GM21786 (cell line): ENCODE data around the gene TSSK3.
"Not testable (repeated sequence)": the region's sequence is repeated elsewhere in the genome, so short reads cannot be mapped to it uniquely, and the experiment has no call there.

Experiments
- ATAC-seq: cut with Tn5 transposase; IDR thresholded peaks from one replicate; pipeline ENCODE4 v1.9.1; 2021; ENCODE audit not compliant: unreplicated experiment

TSSK3 gene

DNA sequence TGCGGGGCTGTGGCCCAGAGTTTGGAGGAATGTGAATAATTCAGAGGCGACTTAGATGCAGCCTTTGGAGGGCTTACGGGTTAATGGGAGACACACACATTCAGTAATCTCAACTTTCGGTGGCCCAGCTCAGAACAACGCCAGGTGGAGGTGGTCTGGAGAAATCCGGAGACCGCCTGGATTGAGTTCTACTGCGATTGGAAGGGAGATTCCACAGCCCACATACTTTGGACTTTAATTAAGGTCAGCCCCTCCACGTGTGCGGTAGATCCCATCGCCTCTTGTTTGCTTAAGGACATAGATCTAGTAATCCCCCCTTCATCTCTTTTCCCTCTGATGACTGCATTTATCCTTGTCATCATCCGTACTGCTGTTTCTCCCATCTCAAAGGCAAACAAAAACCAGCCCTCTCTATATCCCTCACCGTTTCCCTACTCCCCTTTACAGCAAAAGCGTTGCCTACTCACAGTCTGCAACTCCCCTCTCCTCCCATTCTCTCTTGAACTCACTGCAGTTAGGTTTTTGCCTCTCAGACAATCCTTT lies 32.6 kb downstream of the TSSK3 start:
- ATAC-seq, result no peak

DNA sequence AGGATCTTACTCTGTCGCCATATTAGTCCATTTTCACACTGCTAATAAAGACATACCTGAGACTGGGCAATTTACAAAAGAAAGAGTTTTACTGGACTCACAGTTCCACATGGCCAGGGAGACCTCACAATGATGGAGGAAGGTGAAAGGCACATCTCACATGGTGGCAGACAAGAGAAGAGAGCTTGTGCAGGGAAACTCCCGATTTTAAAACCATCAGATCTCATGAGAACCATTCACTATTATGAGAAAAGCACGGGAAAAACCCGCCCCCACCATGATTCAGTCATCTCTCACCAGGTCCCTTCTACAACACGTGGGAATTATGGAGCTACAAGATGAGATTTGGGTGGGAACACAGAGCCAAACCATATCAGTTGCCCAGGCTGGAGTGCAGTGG lies 34.2 kb downstream of the TSSK3 start:
- not testable (repeated sequence) for ATAC-seq

DNA sequence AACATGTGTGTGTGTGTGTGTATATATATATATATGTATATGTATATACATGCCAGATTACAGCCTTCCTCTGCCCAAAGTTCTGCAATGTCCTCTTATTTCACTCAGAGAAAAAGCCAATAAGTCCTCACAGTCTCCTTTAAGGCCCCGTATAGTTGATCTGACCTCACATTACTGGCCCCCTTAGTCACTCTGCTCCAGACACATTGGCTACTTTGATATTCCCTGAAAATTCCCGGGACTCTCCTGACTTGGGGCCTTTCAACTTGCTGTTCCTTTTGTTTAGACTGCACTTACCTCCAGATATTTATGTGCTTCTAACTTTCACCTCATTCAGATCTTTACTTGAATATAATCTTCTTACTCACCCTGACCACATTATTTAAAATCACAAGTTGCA lies 36.1 kb downstream of the TSSK3 start:
- ATAC-seq, result no peak

DNA sequence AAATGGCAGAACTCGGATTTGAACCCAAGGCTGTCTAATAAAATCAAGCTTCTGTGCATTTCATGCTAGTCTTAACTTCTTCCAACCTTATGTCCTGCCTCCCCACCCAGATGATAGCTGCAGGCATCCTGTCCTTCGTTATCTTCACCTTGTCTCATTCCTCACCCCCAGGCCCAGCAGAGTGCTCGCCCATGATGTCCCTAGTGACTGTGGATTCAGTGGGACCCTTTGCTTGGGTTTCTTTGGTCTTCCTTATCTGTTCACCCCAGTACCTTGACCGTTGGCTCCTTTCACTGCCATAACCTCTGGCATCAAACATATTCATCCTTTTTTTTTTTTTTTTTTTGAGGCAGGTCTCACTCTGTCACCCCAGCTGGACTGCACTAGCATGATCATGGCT lies 37.5 kb downstream of the TSSK3 start:
- no peak for ATAC-seq

DNA sequence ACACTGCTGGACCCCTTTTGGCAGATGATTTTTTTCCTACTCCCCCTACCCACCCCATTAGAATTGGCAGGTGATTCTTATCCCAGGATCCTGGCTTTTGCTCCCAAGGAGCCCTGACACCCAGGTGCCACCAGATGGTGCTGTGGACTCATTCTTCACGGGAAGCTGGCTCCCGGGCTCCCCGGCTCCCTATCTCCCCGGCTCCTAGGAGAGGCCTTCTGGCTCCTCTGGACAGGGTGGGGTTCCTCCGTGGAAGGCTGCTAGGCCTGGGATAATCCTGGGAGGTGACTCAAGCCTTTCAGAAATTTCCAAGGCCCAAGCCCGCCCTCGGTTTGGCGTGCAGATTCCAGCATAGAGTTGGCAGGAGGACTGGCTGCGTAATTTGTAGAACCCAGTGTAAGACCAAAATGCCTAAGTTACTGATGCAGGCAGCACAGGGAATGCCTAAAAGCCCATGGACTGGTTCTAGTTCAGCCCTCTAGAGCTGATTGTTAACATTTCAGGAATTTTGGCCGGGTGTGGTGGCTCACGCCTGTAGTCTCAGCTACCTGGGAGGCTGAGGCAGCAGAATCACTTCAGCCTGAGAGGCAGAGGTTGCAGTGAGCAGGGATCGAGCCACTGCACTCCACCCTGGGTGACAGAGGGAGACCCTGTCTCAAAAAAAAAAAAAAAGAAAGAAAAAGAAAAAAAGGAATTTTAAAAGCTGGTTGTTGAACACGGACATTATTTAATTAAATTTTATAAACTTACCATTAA lies 38.7 kb downstream of the TSSK3 start:
- no peak for ATAC-seq

DNA sequence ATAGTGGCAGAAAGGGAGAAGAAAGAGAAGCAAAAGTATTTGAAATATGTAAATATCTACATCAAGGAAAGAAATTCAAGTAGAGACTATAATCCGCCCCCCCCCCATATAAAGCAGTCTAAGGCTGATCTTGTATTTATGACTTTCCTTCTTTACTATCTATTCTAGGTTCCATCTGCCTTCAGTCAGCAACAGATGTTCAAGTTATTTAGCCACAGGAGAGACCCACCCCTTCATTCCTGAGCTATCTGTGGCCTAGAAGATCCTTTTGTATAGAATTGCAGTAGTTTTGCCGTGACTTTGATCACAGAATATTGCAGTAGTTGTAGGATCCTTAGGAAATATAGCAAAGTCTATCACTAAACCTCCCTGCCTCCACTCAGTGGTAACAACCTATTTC lies 42.6 kb downstream of the TSSK3 start:
- ATAC-seq, result no peak

DNA sequence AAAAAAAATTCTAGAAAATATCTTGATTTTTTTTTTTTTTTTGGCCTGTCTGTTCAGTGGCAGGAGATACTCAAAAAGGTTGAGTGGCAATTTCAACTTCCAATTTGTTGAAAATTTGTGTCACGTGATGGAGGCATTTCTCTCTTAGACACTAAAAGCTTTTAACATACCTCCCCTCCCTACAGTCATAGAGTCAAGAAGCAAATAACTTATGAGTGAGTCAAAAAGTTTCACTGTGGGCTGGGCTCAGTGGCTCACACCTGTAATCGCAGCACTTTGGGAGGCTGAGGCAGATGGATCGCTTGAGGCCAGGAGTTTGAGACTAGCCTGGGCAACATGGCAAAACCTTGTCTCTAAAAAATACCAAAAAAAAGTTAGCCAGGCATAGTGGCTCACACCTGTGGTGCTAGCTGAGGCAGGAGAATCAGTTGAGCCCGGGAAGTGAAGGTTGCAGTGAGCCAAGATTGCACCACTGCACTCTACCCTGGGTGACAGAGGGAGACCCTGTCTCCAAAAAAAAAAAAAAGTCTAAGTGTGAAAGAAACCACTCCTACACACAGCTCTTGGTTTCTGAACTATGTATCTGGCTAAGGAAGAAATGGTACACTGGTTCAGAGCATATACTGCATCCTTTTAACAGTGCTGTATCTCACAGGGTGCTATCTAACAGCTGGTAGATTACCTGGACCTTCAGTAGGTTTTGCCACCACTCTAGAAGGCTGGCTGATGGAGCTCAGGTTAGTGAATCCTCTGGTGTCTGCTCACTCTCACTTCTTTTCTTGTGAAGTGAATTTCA lies 43.5 kb downstream of the TSSK3 start:
- ATAC-seq, result no peak

DNA sequence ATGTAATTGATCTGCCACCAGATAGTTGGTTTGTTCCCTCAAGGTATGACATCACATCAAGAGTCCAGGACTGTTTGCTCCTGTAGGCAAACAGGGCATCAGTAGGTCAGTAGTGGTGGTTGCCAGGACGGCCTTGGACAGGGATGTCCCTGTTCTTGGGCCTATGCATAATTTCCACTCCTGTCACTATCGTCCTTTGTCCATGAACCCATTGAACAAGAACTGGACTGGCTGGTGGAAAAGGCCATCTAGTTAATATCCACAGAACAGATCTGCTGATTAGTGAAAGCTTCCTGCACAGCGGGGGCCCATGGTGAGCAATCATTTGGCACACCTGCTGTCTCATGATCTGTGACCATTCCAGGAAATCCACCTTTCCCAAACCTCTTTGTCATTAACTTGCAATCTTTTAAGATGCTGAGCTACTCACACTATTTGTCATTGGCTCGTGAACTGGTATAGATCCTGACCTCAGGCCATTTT lies 44.3 kb downstream of the TSSK3 start:
- no peak for ATAC-seq

DNA sequence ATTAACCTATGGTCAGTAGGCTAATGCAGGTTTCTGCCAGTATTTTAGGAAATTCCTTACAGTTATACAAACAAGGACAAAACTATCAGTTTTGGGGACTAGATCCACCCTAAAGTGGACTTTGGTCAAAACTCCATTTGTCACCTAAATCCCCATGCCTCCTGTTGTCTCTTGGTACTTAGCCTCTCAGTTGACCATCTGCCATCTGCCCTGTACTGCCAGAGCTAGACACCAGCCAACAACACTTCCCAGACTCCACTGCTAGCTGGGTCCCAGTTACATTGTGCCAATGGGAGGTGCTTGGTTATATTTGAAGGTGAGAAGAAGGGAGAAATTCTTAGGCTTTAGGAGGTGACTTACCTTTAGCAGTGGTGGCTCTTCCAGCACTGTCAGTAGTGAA lies 48.9 kb downstream of the TSSK3 start:
- no peak for ATAC-seq

DNA sequence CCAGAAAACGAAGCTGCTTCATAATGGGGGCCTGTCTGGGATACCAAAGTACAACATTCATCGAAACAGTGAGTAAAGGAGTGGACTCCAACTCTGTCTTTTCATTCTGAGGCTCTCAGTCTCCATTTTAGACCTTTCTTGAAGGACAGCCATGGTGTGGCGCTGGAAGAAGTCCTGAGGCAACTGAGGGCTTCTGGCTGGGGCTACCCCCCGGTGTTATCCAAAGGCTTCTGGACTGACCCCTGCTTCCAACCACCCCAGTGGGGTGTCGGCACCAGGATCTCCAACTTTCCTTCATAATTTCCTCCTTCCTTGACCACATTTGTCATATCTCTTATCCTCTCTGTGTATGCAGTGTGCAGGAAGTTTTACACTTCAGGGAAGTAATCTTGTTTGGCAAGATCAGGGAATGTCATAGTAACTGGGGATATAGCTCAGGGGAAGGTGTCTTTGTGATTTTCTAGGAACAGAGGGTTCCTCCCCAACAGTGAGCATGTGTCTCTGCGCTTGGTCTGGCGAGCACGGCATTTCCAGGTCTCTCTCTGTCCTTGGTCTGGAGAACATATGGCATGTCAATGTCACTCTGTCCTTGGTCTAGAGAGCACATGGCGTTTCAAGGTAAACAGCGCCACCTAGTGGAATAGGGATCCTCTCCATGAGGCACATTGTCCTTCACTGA lies 51.3 kb downstream of the TSSK3 start:
- ATAC-seq, result no peak
